ENCODE results near the gene IL36RN. TPM values are rescaled to one million over a fixed set of nuclear protein-coding genes. Genes with fewer than 3 reads are reported as not detected.

The IL36RN gene
- total and polyA plus RNA-seq, 7 donors, result not detected

- Histone ChIP-seq H3K27me3 (ENCODE audit: insufficient read depth in 3 of 3, low read length in 2 of 3) (peaks cover 0 to 6% (median 4%) of the 10 kb centered on the region in 3 donors), H3K27ac (no peak overlapping the region), H3K4me3 (no peak overlapping the region), H3K9me3 (no peaks in the 10 kb centered on the region), H3K4me1 (no peaks in the 10 kb centered on the region), H3K36me3 (ENCODE audit: insufficient read depth in 1 of 2, low read depth in 1 of 2) (no peaks in the 10 kb centered on the region)
- no peak for DNase-seq
- intact Hi-C loops (cut with DNase I), result no loop called here
- no peak for TF ChIP-seq CTCF (IDR thresholded peaks at IDR 0.05)
- WGBS, 3 donors, result 33 to 40% (median 39%) methylated on average over 1 of the region's 1 CpG
- ATAC-seq, result no peak
Observed at GRCh38 chr2:113060796-113061195, 1.8 kb downstream of the IL36RN start.

- Histone ChIP-seq H3K4me1 (no peaks in the 10 kb centered on the region), H3K9me3 (no peaks in the 10 kb centered on the region), H3K36me3 (ENCODE audit: insufficient read depth in 1 of 2, low read depth in 1 of 2) (no peaks in the 10 kb centered on the region), H3K27ac (no peak overlapping the region), H3K27me3 (ENCODE audit: insufficient read depth in 3 of 3, low read length in 2 of 3) (peaks cover 0 to 6% (median 4%) of the 10 kb centered on the region in 3 donors), H3K4me3 (no peak overlapping the region)
- WGBS, 3 donors, result 53 to 64% (median 60%) methylated on average over 2 of the region's 2 CpGs
- DNase-seq, result no peak
- intact Hi-C loops (cut with DNase I), result no loop called here
- TF ChIP-seq CTCF (IDR thresholded peaks at IDR 0.05), result no peak
- ATAC-seq, result no peak
Observed at GRCh38 chr2:113061241-113061640, 2.2 kb downstream of the IL36RN start.

DNA sequence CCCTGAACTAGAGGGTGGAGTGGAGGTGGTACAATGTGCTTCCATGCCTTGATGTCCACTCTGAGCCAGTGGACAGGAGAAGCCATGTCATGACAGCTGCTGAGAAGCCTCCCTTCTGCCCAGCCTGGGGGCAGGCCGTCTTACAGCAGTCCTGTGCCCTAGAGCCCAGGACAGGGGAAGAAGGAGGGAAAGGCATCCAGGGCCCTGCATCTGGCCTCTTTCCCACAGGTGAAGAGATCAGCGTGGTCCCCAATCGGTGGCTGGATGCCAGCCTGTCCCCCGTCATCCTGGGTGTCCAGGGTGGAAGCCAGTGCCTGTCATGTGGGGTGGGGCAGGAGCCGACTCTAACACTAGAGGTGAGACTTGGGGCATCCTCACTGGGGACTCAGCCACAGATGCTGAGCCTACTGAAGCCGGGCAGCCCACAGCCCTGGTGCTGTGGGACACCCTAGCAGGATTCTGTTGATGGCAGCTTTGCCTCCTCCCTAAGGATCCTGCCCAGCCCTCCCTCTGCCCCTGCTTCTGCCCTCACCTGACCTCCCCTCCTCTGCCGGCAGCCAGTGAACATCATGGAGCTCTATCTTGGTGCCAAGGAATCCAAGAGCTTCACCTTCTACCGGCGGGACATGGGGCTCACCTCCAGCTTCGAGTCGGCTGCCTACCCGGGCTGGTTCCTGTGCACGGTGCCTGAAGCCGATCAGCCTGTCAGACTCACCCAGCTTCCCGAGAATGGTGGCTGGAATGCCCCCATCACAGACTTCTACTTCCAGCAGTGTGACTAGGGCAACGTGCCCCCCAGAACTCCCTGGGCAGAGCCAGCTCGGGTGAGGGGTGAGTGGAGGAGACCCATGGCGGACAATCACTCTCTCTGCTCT lies 3.1 kb downstream of the IL36RN start:
- Histone ChIP-seq H3K4me3 (no peak overlapping the region), H3K27ac (no peak overlapping the region), H3K36me3 (ENCODE audit: insufficient read depth in 1 of 2, low read depth in 1 of 2) (no peaks in the 10 kb centered on the region), H3K9me3 (no peaks in the 10 kb centered on the region), H3K27me3 (ENCODE audit: insufficient read depth in 3 of 3, low read length in 2 of 3) (peaks cover 0 to 6% (median 4%) of the 10 kb centered on the region in 3 donors), H3K4me1 (no peaks in the 10 kb centered on the region)
- intact Hi-C loops (cut with DNase I), result no loop called here
- no peak for ATAC-seq
- no peak for TF ChIP-seq CTCF (IDR thresholded peaks at IDR 0.05)
- no peak for DNase-seq
- WGBS, 3 donors, result 82 to 89% (median 84%) methylated on average over 18 of the region's 18 CpGs

GRCh38 chr2:113064281-113064680 lies 5.3 kb downstream of the IL36RN start:
- Histone ChIP-seq H3K4me3 (no peak overlapping the region), H3K4me1 (no peaks in the 10 kb centered on the region), H3K36me3 (ENCODE audit: insufficient read depth in 1 of 2, low read depth in 1 of 2) (no peaks in the 10 kb centered on the region), H3K27ac (no peak overlapping the region), H3K9me3 (no peaks in the 10 kb centered on the region), H3K27me3 (ENCODE audit: insufficient read depth in 3 of 3, low read length in 2 of 3) (peaks cover 0 to 5% (median 4%) of the 10 kb centered on the region in 3 donors)
- intact Hi-C loops (cut with DNase I), result no loop called here
- no peak for ATAC-seq
- no peak for TF ChIP-seq CTCF (IDR thresholded peaks at IDR 0.05)
- WGBS, 3 donors, result 71 to 77% (median 73%) methylated on average over 5 of the region's 5 CpGs
- DNase-seq, result no peak
